ENCODE results near the gene ATP8A2.

- TF ChIP-seq CTCF (conservative IDR thresholded peaks at IDR 0.05) (no peak), ZFX (IDR thresholded peaks at IDR 0.05) (no peak)
These were observed 605.9 kb downstream of the ATP8A2 start for GRCh38 chr13:25977671-25978070.
